Esophagus muscularis mucosa (tissue), 4 donors: ENCODE results near the gene MAST3.

Source experiments
- CTCF ChIP-seq, 3 experiments: fragments of 200-600 bp in 2 of 3; fragments of 450-650 bp in 1 of 3; sonication (generic) in 2 of 3; IDR thresholded peaks; one replicate each; pipeline ENCODE4 v1.5.1; 2017 to 2019; ENCODE audit warnings: antibody characterized with exemption in 3 of 3, mild to moderate bottlenecking in 2 of 3, moderate library complexity in 1 of 3
- EP300 ChIP-seq: sonication (generic); formaldehyde crosslinking; IDR thresholded peaks from one replicate; pipeline ENCODE4 v1.6.1; 2017; ENCODE audit warnings: antibody characterized with exemption
- POLR2A ChIP-seq: fragments of 450-650 bp; IDR thresholded peaks from one replicate; pipeline ENCODE4 v1.6.1; 2017; ENCODE audit warnings: antibody characterized with exemption, moderate library complexity, mild to moderate bottlenecking, low read depth
- POLR2AphosphoS5 ChIP-seq, 2 donors: sonication (generic); formaldehyde crosslinking; IDR thresholded peaks; one replicate each; pipeline ENCODE4 v1.6.1; 2017; ENCODE audit warnings: antibody characterized with exemption in 2 of 2

GRCh38 chr19:18159810-18160209, 62.2 kb downstream of the MAST3 start:
- TF ChIP-seq CTCF (IDR thresholded peaks at IDR 0.05) = no peak
- TF ChIP-seq POLR2A = no peak
- TF ChIP-seq POLR2AphosphoS5 (IDR thresholded peaks at IDR 0.05) = no peak
- TF ChIP-seq EP300 = no peak
